Measurements from ENCODE around the gene KRTAP5-9. TPM values are rescaled to one million over a fixed set of nuclear protein-coding genes. Genes with fewer than 3 reads are reported as not detected.
"Not testable (repeated sequence)": the region's sequence is repeated elsewhere in the genome, so short reads cannot be mapped to it uniquely, and the experiment has no call there.

The KRTAP5-9 gene

DNA sequence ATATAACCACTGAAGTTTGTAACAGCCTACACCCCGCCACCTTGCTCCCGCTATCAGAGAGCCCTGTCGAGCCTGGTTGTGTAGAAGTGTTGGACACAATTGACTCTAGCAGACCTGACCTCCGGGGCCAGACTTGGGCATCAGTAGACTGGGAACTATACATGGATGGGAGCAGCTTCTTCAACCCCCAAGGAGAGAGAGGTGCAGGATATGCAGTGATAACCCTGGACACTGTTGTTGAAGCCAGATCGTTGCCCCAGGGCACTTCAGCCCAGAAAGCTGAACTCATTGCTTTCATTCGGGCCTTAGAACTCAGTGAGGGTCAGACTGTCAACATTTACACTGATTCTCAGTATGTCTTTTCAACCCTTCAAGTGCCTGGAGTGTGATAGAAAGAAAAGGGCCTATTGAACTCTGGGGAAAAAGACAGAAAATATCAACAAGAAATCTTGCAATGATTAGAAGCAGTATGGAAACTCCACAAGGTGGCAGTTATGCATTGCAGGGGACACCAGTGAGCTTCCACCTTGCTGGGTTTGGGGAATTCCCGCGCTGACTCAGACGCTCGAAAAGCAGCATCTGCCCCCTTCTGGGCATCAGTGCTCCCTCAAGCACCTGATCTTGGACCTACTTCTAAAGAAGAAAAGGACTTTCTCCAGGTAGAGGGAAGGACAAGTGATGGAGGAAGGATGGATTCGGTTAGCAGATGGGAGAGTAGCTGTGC is 40.8 kb downstream of the KRTAP5-9 start:
- not testable (repeated sequence) for H3K4ac ChIP-seq (ENCODE audit: low read depth in 1 of 2, low read length in 2 of 2); H3K36me3 ChIP-seq (ENCODE audit: control insufficient read depth in 1 of 2, insufficient read depth in 2 of 2, low read depth in 1 of 2, low read length in 2 of 2); DNase-seq; H3K23ac ChIP-seq (ENCODE audit: low read length in 2 of 2); H3K27me3 ChIP-seq (ENCODE audit: control insufficient read depth in 1 of 2, insufficient read depth in 1 of 2, low read length in 2 of 2); H3K4me3 ChIP-seq (ENCODE audit: insufficient read depth in 1 of 2, low read depth in 1 of 2, low read length in 2 of 2); H3K14ac ChIP-seq (ENCODE audit: low read length in 2 of 2); H2BK12ac ChIP-seq (ENCODE audit: low read length in 2 of 2); H3K9me3 ChIP-seq (ENCODE audit: control insufficient read depth, low read length); H2AK5ac ChIP-seq (ENCODE audit: low read length, severe bottlenecking); H2BK120ac ChIP-seq (ENCODE audit: low read depth, low read length); H3K27ac ChIP-seq (ENCODE audit: low read length, poor library complexity, severe bottlenecking); H4K8ac ChIP-seq (ENCODE audit: low read length); H2BK5ac ChIP-seq (ENCODE audit: low read depth, low read length, poor library complexity, severe bottlenecking); H3K18ac ChIP-seq (ENCODE audit: low read depth in 1 of 2, low read length in 2 of 2); H3K4me1 ChIP-seq (ENCODE audit: control insufficient read depth, insufficient read depth, low read depth, low read length); H2AFZ ChIP-seq (ENCODE audit: low read depth, low read length); H4K91ac ChIP-seq (ENCODE audit: low read length); H3K4me2 ChIP-seq (ENCODE audit: low read length, poor library complexity, severe bottlenecking); H3K9ac ChIP-seq (ENCODE audit: low read length); H3K79me1 ChIP-seq (replicated peaks; ENCODE audit: low read length, poor library complexity, severe bottlenecking); H2BK15ac ChIP-seq (ENCODE audit: low read depth, poor library complexity, severe bottlenecking)
- 70% methylated on average over 9 of the region's 11 CpGs for WGBS

DNA sequence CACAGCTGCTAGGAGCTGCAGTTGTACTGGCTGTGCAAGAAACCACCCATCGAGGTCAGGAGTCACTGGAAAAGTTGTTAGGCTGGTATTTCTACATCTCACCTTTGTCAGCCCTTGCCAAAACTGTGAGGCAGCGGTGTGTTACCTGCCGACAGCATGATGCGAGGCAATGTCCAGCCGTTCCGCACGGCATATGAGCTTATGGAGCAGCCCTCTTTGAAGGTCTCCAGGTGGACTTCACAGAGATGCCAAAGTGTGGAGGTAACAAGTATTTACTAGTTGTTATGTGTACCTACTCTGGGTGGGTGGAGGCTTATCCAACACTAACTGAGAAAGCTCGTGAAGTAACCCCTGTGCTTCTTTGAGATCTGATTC is 41.3 kb downstream of the KRTAP5-9 start:
- not testable (repeated sequence) for H4K91ac ChIP-seq (ENCODE audit: low read length); H4K8ac ChIP-seq (ENCODE audit: low read length); H3K18ac ChIP-seq (ENCODE audit: low read depth in 1 of 2, low read length in 2 of 2); H3K4ac ChIP-seq (ENCODE audit: low read depth in 1 of 2, low read length in 2 of 2); H3K9ac ChIP-seq (ENCODE audit: low read length); H3K36me3 ChIP-seq (ENCODE audit: control insufficient read depth in 1 of 2, insufficient read depth in 2 of 2, low read depth in 1 of 2, low read length in 2 of 2); H3K14ac ChIP-seq (ENCODE audit: low read length in 2 of 2); H3K23ac ChIP-seq (ENCODE audit: low read length in 2 of 2); H2BK12ac ChIP-seq (ENCODE audit: low read length in 2 of 2); H3K4me2 ChIP-seq (ENCODE audit: low read length, poor library complexity, severe bottlenecking); H3K4me3 ChIP-seq (ENCODE audit: insufficient read depth in 1 of 2, low read depth in 1 of 2, low read length in 2 of 2); H2BK15ac ChIP-seq (ENCODE audit: low read depth, poor library complexity, severe bottlenecking); DNase-seq; H3K4me1 ChIP-seq (ENCODE audit: control insufficient read depth, insufficient read depth, low read depth, low read length); H3K27me3 ChIP-seq (ENCODE audit: control insufficient read depth in 1 of 2, insufficient read depth in 1 of 2, low read length in 2 of 2); H2AK5ac ChIP-seq (ENCODE audit: low read length, severe bottlenecking); H2BK120ac ChIP-seq (ENCODE audit: low read depth, low read length); H2AFZ ChIP-seq (ENCODE audit: low read depth, low read length); H3K27ac ChIP-seq (ENCODE audit: low read length, poor library complexity, severe bottlenecking); H3K9me3 ChIP-seq (ENCODE audit: control insufficient read depth, low read length); H3K79me1 ChIP-seq (replicated peaks; ENCODE audit: low read length, poor library complexity, severe bottlenecking); H2BK5ac ChIP-seq (ENCODE audit: low read depth, low read length, poor library complexity, severe bottlenecking)
- WGBS: 73% methylated on average over 8 of the region's 8 CpGs

Small RNAs within 50 kb of the gene (small RNA-seq; reads per million reads assigned to genes)
- gene AP000867.1 (ENCODE audit: low read depth) (not detected), gene KRTAP5-14P (ENCODE audit: low read depth) (not detected)
